ENCODE data around the gene KRT4. TPM values are rescaled to one million over a fixed set of nuclear protein-coding genes. Genes with fewer than 3 reads are reported as not detected.
A peak's percentile ranks its signal among the peaks of the same experiment; 100 is the strongest.
"Not testable (repeated sequence)": the region's sequence is repeated elsewhere in the genome, so short reads cannot be mapped to it uniquely, and the experiment has no call there.

Gene KRT4
- total RNA-seq, 4 donors from 2014 or later: 0.51 to 1.1 (median 0.83) TPM; not detected in 1

GRCh38 chr12:52856787-52857186, 42.9 kb upstream of the KRT4 start:
- no peak overlapping the region for H3K4me3 ChIP-seq (ENCODE audit: low read depth, poor library complexity, severe bottlenecking)
- no peak for DNase-seq (ENCODE audit: low spot score in 2 of 2)
- no peak for TF ChIP-seq POLR2A (IDR thresholded peaks at IDR 0.05)
- no peak for TF ChIP-seq CTCF (IDR thresholded peaks at IDR 0.05)
- 94% methylated on average over 3 of the region's 3 CpGs for WGBS, 2 donors
- intact Hi-C loops (cut with DNase I; ENCODE audit: low total_unique reads): no loop called here

- intact Hi-C loops (cut with DNase I; ENCODE audit: low total_unique reads); H3K4me3 ChIP-seq (ENCODE audit: low read depth, poor library complexity, severe bottlenecking); DNase-seq (ENCODE audit: low spot score in 2 of 2): not testable (repeated sequence)
- WGBS, 2 donors: 76 to 96% methylated on average over 2 of the region's 2 CpGs
Measured at GRCh38 chr12:52856077-52856476, 42.2 kb upstream of the KRT4 start.

GRCh38 chr12:52851787-52852186, 37.9 kb upstream of the KRT4 start:
- TF ChIP-seq POLR2A (IDR thresholded peaks at IDR 0.05) (no peak), CTCF (IDR thresholded peaks at IDR 0.05) (no peak)
- peak in 1 of 2 donors; percentile 18 for DNase-seq (ENCODE audit: low spot score in 2 of 2)
- intact Hi-C loops (cut with DNase I; ENCODE audit: low total_unique reads): no loop called here
- no peak overlapping the region for H3K4me3 ChIP-seq (ENCODE audit: low read depth, poor library complexity, severe bottlenecking)

- intact Hi-C loops (cut with DNase I; ENCODE audit: low total_unique reads): no loop called here
Measured at GRCh38 chr12:52850681-52851080, 36.8 kb upstream of the KRT4 start.

GRCh38 chr12:52849511-52849910, 35.6 kb upstream of the KRT4 start:
- no peak overlapping the region for H3K4me3 ChIP-seq (ENCODE audit: low read depth, poor library complexity, severe bottlenecking)
- intact Hi-C loops (cut with DNase I; ENCODE audit: low total_unique reads): no loop called here
- 68% methylated on average over 6 of the region's 6 CpGs for WGBS, 2 donors
- TF ChIP-seq CTCF (IDR thresholded peaks at IDR 0.05) (no peak), POLR2A (IDR thresholded peaks at IDR 0.05) (no peak)
- peak in 1 of 2 donors; percentile 56 for DNase-seq (ENCODE audit: low spot score in 2 of 2)

More at GRCh38 chr12:52850681-52851080, 36.8 kb upstream of the KRT4 start:
- TF ChIP-seq POLR2A (IDR thresholded peaks at IDR 0.05) (no peak), CTCF (IDR thresholded peaks at IDR 0.05) (no peak)
- no peak overlapping the region for H3K4me3 ChIP-seq (ENCODE audit: low read depth, poor library complexity, severe bottlenecking)
- WGBS, 2 donors: 80 to 82% methylated on average over 5 of the region's 5 CpGs
- peak in 1 of 2 donors; percentile 58 for DNase-seq (ENCODE audit: low spot score in 2 of 2)

- WGBS, 2 donors: 71 to 75% methylated on average over 16 of the region's 16 CpGs
- H3K4me3 ChIP-seq (ENCODE audit: low read depth, poor library complexity, severe bottlenecking): no peak within 1 kb of the TSS
- TF ChIP-seq POLR2A (IDR thresholded peaks at IDR 0.05) (no peak), CTCF (IDR thresholded peaks at IDR 0.05) (no peak)
- intact Hi-C loops (cut with DNase I; ENCODE audit: low total_unique reads): no loop called here
- no peak for DNase-seq (ENCODE audit: low spot score in 2 of 2)
Measured at GRCh38 chr12:52848661-52849255, 34.8 kb upstream of the KRT4 start, which contains the start of gene KRT78. TSS of gene KRT78 (minus strand) at chr12:52848994. CDS start at chr12:52848930, 64 bp downstream.
